ENCODE measurements around the gene ZBTB7C.

ZBTB7C gene

GRCh38 chr18:48445540-48445939, 36.4 kb upstream of the ZBTB7C start:
- 0 out of 2 replicates have a peak, but pooled peaks have one; percentile 22 for TF ChIP-seq EGR2 (tag by site-specific recombination; IDR thresholded peaks at IDR 0.05; ENCODE audit: low read depth)
- 0 out of 2 replicates have a peak, but pooled peaks have one; percentile 22 for TF ChIP-seq TRIM28 (IDR thresholded peaks at IDR 0.05; ENCODE audit: borderline replicate concordance, low read length)
- TF ChIP-seq ZNF654 (tag by site-specific recombination; IDR thresholded peaks at IDR 0.05; ENCODE audit: low read depth): peak; percentile 42
- TF ChIP-seq ZNF660 (tag by site-specific recombination; IDR thresholded peaks at IDR 0.05): no peak
- TF ChIP-seq ZFHX2 (tag by site-specific recombination; conservative IDR thresholded peaks at IDR 0.05): peak; percentile 46; the same call in 1 of the 2 replicates
- TF ChIP-seq ZNF530 (tag by site-specific recombination; IDR thresholded peaks at IDR 0.05; ENCODE audit: low read depth): no peak
- no peak for TF ChIP-seq ZFP3 (tag by site-specific recombination; IDR thresholded peaks at IDR 0.05; ENCODE audit: low read depth)
- TF ChIP-seq INSM2 (tag by site-specific recombination; IDR thresholded peaks at IDR 0.05): no peak
- TF ChIP-seq CTCF (tag by site-specific recombination; IDR thresholded peaks at IDR 0.05): peak; percentile 71
- no peak for TF ChIP-seq ZBTB17 (tag by site-specific recombination; IDR thresholded peaks at IDR 0.05)
- TF ChIP-seq ZNF10 (tag by site-specific recombination; IDR thresholded peaks at IDR 0.05): peak; percentile 72
- no peaks in the 10 kb centered on the region; the same call in 1 of the 2 replicates for H3K4me1 ChIP-seq (ENCODE audit: control insufficient read depth, insufficient read depth, low read length)
- ChIA-PET CTCF (interaction anchor here (0.5 to 9.4 kb wide), 76 partner anchors 9 to 944 kb away, joined by 3 to 206 read pairs (median 4); no protein-coding TSS in a partner anchor), POLR2A (interaction anchor here (1.0 kb wide), 1 partner anchor 33 kb away, joined by 3 read pairs; no protein-coding TSS in a partner anchor)
- H3K4me3 ChIP-seq (ENCODE audit: low read depth, low read length): no peak overlapping the region
- H3K36me3 ChIP-seq (ENCODE audit: control insufficient read depth in 2 of 2, insufficient read depth in 1 of 2, low read length in 2 of 2): no peaks in the 10 kb centered on the region
- no peaks in the 10 kb centered on the region for H3K9me3 ChIP-seq (ENCODE audit: control insufficient read depth, insufficient read depth, low read depth, low read length)
- no peak overlapping the region for H3K27ac ChIP-seq (ENCODE audit: extremely low read depth, low read depth, low read length)

GRCh38 chr18:48442761-48443160, 33.6 kb upstream of the ZBTB7C start:
- Histone ChIP-seq H3K9me3 (ENCODE audit: control insufficient read depth, insufficient read depth, low read depth, low read length) (no peaks in the 10 kb centered on the region), H3K4me1 (ENCODE audit: control insufficient read depth, insufficient read depth, low read length) (no peaks in the 10 kb centered on the region; the same call in 1 of the 2 replicates), H3K27ac (ENCODE audit: extremely low read depth, low read depth, low read length) (no peak overlapping the region), H3K4me3 (ENCODE audit: low read depth, low read length) (no peak overlapping the region), H3K36me3 (ENCODE audit: control insufficient read depth in 2 of 2, insufficient read depth in 1 of 2, low read length in 2 of 2) (no peaks in the 10 kb centered on the region)
- CTCF ChIA-PET: interaction anchor here (0.7 to 9.4 kb wide), 5 partner anchors 20 to 414 kb away, joined by 3 to 206 read pairs (median 4); no protein-coding TSS in a partner anchor
- POLR2A ChIA-PET: no interaction called here
- TF ChIP-seq PRDM1 (tag by site-specific recombination; IDR thresholded peaks at IDR 0.05) (peak; percentile 14; the same call in 1 of the 2 replicates), ZNF398 (tag by site-specific recombination; IDR thresholded peaks at IDR 0.05) (0 out of 2 replicates have a peak, but pooled peaks have one; percentile 9), ZNF174 (tag by site-specific recombination; IDR thresholded peaks at IDR 0.05) (no peak)

- no peaks in the 10 kb centered on the region for H3K36me3 ChIP-seq (ENCODE audit: control insufficient read depth in 2 of 2, insufficient read depth in 1 of 2, low read length in 2 of 2)
- no peaks in the 10 kb centered on the region for H3K9me3 ChIP-seq (ENCODE audit: control insufficient read depth, insufficient read depth, low read depth, low read length)
- H3K4me1 ChIP-seq (ENCODE audit: control insufficient read depth, insufficient read depth, low read length): no peaks in the 10 kb centered on the region; the same call in 1 of the 2 replicates
- TF ChIP-seq ZBTB8A (tag by site-specific recombination; IDR thresholded peaks at IDR 0.05) (no peak), ZNF404 (tag by site-specific recombination; IDR thresholded peaks at IDR 0.05) (no peak), ZNF175 (tag by site-specific recombination; IDR thresholded peaks at IDR 0.05) (no peak), TRIM28 (IDR thresholded peaks at IDR 0.05; ENCODE audit: borderline replicate concordance, low read length) (no peak), ZNF701 (tag by site-specific recombination; IDR thresholded peaks at IDR 0.05) (no peak), ZNF157 (tag by site-specific recombination; IDR thresholded peaks at IDR 0.05) (no peak), ZNF548 (tag by site-specific recombination; IDR thresholded peaks at IDR 0.05) (no peak)
- POLR2A ChIA-PET: no interaction called here
- CTCF ChIA-PET: interaction anchor here (0.7 to 9.4 kb wide), 3 partner anchors 210 to 457 kb away, joined by 3 to 206 read pairs (median 14); no protein-coding TSS in a partner anchor
- H3K4me3 ChIP-seq (ENCODE audit: low read depth, low read length): no peak overlapping the region
- H3K27ac ChIP-seq (ENCODE audit: extremely low read depth, low read depth, low read length): no peak overlapping the region
These were observed 32.3 kb upstream of the ZBTB7C start for GRCh38 chr18:48441405-48441881.
